Gastrocnemius medialis (tissue), 4 donors: ENCODE results near the gene MSRB3.

Experiments used
- POLR2A ChIP-seq, 2 donors: fragments of 450-650 bp; IDR thresholded peaks; one replicate each; pipeline ENCODE4 v1.6.1; 2017; ENCODE audit warnings: antibody characterized with exemption in 2 of 2, mild to moderate bottlenecking in 2 of 2, moderate library complexity in 2 of 2
- TF ChIP-seq, protein P1 (sequence below), 5 experiments: fragments of 450-650 bp in 3 of 5; fragments of 200-600 bp in 2 of 5; sonication (generic) in 2 of 5; IDR thresholded peaks in 4 of 5; conservative IDR thresholded peaks in 1 of 5; 1 replicate in 4 of 5; 2 replicates in 1 of 5; pipeline ENCODE4 v1.5.1; 2016 to 2019; ENCODE audit warnings: antibody characterized with exemption in 5 of 5, mild to moderate bottlenecking in 3 of 5, moderate library complexity in 3 of 5

DNA sequence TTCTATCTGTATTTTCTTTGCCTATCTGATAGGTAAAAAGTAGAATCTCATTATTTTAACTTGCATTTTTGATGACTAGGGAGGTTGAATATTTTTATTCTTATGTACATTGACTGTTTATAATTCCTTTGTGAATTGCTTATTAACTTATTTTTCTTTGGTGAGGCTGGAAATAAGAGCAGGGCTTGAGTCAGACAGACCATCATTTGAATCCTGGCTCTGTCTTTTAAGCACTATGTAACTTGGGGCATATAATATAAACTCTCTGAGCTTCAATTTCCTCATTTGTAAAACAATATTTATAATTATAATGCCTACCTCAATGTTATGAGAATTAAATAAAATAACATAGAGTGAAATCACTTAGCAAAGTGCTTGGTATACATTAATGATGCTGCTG is 108.9 kb downstream of the MSRB3 start:
- TF ChIP-seq, protein P1, sequence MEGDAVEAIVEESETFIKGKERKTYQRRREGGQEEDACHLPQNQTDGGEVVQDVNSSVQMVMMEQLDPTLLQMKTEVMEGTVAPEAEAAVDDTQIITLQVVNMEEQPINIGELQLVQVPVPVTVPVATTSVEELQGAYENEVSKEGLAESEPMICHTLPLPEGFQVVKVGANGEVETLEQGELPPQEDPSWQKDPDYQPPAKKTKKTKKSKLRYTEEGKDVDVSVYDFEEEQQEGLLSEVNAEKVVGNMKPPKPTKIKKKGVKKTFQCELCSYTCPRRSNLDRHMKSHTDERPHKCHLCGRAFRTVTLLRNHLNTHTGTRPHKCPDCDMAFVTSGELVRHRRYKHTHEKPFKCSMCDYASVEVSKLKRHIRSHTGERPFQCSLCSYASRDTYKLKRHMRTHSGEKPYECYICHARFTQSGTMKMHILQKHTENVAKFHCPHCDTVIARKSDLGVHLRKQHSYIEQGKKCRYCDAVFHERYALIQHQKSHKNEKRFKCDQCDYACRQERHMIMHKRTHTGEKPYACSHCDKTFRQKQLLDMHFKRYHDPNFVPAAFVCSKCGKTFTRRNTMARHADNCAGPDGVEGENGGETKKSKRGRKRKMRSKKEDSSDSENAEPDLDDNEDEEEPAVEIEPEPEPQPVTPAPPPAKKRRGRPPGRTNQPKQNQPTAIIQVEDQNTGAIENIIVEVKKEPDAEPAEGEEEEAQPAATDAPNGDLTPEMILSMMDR (IDR thresholded peaks at IDR 0.05 in 4 of 5, conservative IDR thresholded peaks at IDR 0.05 in 1 of 5), result no peak
- no peak for TF ChIP-seq POLR2A (IDR thresholded peaks at IDR 0.05)
